GM23248 (cell line): Measurements from ENCODE around the gene FRYL.

Experiments
- EZH2 ChIP-seq: fragments of 200-600 bp; sonication (generic); IDR thresholded peaks from 2 replicates; pipeline ENCODE4 v1.6.1; 2018; ENCODE audit warnings: antibody characterized with exemption, mild to moderate bottlenecking; ENCODE audit not compliant: insufficient read depth, poor library complexity, severe bottlenecking
- EZH2phosphoT487 ChIP-seq: fragments of 200-600 bp; sonication (generic); IDR thresholded peaks from 2 replicates; pipeline ENCODE4 v1.6.1; 2018; ENCODE audit warnings: antibody characterized with exemption, moderate library complexity, mild to moderate bottlenecking, low read depth; ENCODE audit not compliant: insufficient read depth

DNA sequence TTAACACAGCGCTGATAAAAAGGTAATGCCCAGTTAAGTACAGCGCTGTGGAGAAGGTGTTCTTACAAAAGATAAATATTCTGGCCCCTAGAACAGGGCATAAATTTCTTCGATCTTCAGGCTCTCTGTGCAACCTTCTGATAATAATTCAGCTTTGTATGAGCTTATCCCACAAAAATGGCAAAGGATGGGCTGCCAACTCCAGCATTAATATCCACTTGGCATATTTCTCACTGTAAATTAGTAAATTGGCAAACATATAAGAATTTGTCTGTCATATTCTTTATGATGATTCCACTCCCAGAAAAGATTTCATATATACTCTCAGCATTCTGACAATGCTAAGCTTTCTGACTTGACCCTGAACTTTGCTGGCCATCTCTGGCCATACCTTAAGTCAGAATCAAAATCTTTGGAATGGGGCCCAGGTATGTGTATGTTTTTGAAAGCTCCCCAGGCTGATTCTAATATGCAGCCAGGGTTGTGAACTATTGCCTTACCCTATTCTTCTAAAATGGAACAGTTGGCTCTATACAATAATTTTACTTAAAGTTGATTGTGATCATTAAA is 134.8 kb downstream of the FRYL start:
- no peak for TF ChIP-seq EZH2
- TF ChIP-seq EZH2phosphoT487, result no peak
